Measurements from ENCODE around the gene CFAP92. TPM values are rescaled to one million over a fixed set of nuclear protein-coding genes. Genes with fewer than 3 reads are reported as not detected.

Gene CFAP92
- total RNA-seq, 1 experiment from 2014 or later: 0.92 TPM

DNA sequence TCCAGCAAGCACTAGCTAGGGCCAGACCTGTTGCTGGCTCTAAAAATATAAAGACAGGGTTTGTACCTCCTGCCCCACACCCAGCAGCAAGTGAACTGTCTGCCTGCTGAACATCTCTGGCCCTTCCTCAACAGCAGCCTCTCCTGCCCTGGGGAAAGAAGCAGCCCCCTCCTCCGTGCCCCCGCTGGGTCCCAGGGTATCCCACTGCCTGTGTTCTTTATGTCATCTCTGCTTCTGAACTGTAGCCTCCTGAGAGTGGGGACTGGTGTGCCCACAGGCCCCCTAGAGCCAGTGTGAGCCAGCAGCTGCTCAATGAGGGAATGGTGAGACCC is 60.0 kb downstream of the CFAP92 start:
- Histone ChIP-seq H3K4ac (ENCODE audit: low read depth, low read length) (no peak overlapping the region), H2BK12ac (ENCODE audit: insufficient read length, low read depth, low read length) (no peak overlapping the region), H4K20me1 (ENCODE audit: control insufficient read depth, insufficient read depth, insufficient read length) (no peaks in the 10 kb centered on the region), H3K4me2 (ENCODE audit: insufficient read depth, insufficient read length, low read length) (no peak overlapping the region), H3K4me1 (ENCODE audit: insufficient read depth, low read length) (no peaks in the 10 kb centered on the region), H3K9me3 (ENCODE audit: control insufficient read depth, low read depth, low read length) (no peaks in the 10 kb centered on the region), H3K56ac (ENCODE audit: insufficient read length, low read depth, low read length) (no peak overlapping the region), H4K91ac (ENCODE audit: insufficient read length, low read depth, low read length) (no peak overlapping the region), H3K23ac (ENCODE audit: insufficient read length, low read depth, low read length) (no peak overlapping the region), H2BK20ac (ENCODE audit: low read depth, low read length, poor library complexity, severe bottlenecking) (no peak overlapping the region), H3K27ac (ENCODE audit: insufficient read length, low read depth, low read length) (no peak overlapping the region), H2BK15ac (ENCODE audit: low read depth, low read length) (no peak overlapping the region), H3T11ph (ENCODE audit: low read length) (no peak overlapping the region), H3K79me2 (ENCODE audit: insufficient read depth, low read length) (no peaks in the 10 kb centered on the region), H2BK120ac (ENCODE audit: low read depth, low read length, poor library complexity, severe bottlenecking) (no peak overlapping the region), H4K5ac (ENCODE audit: insufficient read length, low read depth, low read length) (no peak overlapping the region), H3K23me2 (ENCODE audit: insufficient read length, low read depth, low read length, poor library complexity, severe bottlenecking) (no peaks in the 10 kb centered on the region), H3K9ac (ENCODE audit: extremely low read depth, insufficient read length, low read length) (no peak overlapping the region), H3K18ac (ENCODE audit: insufficient read length, low read depth, low read length) (no peak overlapping the region), H2AFZ (ENCODE audit: low read length) (no peak overlapping the region), H2AK5ac (ENCODE audit: insufficient read length, low read length) (no peak overlapping the region), H3K79me1 (ENCODE audit: insufficient read depth, low read depth, low read length, poor library complexity, severe bottlenecking) (no peaks in the 10 kb centered on the region), H2BK5ac (ENCODE audit: insufficient read length, low read length) (no peak overlapping the region), H3K27me3 (ENCODE audit: insufficient read depth, low read length) (no peaks in the 10 kb centered on the region), H4K8ac (replicated peaks; ENCODE audit: insufficient read length, low read depth, low read length) (no peak overlapping the region), H3K14ac (ENCODE audit: insufficient read depth, low read length) (no peak overlapping the region)
- Mint-ChIP-seq H3K36me3 (ENCODE audit: insufficient read depth in 1 of 3, low read depth in 3 of 3) (no peaks in the 10 kb centered on the region), H3K27ac (no peak overlapping the region), H3K9me3 (peaks cover 9 to 10% of the 10 kb centered on the region in 2 experiments; a peak in 4 of 5 replicates), H3K4me3 (no peak overlapping the region), H3K4me1 (peaks cover 0 to 2% of the 10 kb centered on the region in 2 experiments; a peak in 1 of 4 replicates), H3K27me3 (ENCODE audit: low read depth) (peaks cover 13% of the 10 kb centered on the region)
- no CpG with 5 or more reads among the region's 2 CpGs for WGBS (ENCODE audit: extremely low coverage, insufficient read length, low lambda C conversion rate)
- TF ChIP-seq, protein P1, sequence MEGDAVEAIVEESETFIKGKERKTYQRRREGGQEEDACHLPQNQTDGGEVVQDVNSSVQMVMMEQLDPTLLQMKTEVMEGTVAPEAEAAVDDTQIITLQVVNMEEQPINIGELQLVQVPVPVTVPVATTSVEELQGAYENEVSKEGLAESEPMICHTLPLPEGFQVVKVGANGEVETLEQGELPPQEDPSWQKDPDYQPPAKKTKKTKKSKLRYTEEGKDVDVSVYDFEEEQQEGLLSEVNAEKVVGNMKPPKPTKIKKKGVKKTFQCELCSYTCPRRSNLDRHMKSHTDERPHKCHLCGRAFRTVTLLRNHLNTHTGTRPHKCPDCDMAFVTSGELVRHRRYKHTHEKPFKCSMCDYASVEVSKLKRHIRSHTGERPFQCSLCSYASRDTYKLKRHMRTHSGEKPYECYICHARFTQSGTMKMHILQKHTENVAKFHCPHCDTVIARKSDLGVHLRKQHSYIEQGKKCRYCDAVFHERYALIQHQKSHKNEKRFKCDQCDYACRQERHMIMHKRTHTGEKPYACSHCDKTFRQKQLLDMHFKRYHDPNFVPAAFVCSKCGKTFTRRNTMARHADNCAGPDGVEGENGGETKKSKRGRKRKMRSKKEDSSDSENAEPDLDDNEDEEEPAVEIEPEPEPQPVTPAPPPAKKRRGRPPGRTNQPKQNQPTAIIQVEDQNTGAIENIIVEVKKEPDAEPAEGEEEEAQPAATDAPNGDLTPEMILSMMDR (conservative IDR thresholded peaks at IDR 0.05): no peak
- DNase-seq: no peak
